NCI-H1092 treated with DMSO at 0.1 percent for 48 hours (cell line): ENCODE data around the gene JARID2.
A peak's percentile ranks its signal among the peaks of the same experiment; 100 is the strongest.

ENCODE experiments used
- DNase-seq: peaks from one replicate; lab custom pipeline; 2025; lab: John Stamatoyannopoulos, UW

The JARID2 gene

GRCh38 chr6:15357782-15358181, 111.9 kb downstream of the JARID2 start:
- DNase-seq = no peak

GRCh38 chr6:15358579-15359327, 112.9 kb downstream of the JARID2 start:
- DNase-seq = no peak

GRCh38 chr6:15359335-15359862, 113.5 kb downstream of the JARID2 start:
- no peak for DNase-seq

GRCh38 chr6:15360300-15360699, 114.4 kb downstream of the JARID2 start:
- DNase-seq = no peak

GRCh38 chr6:15361197-15361596, 115.3 kb downstream of the JARID2 start:
- no peak for DNase-seq

GRCh38 chr6:15362274-15363160, 116.6 kb downstream of the JARID2 start:
- no peak for DNase-seq

- no peak for DNase-seq
These were observed 117.3 kb downstream of the JARID2 start for GRCh38 chr6:15363164-15363522.

- no peak for DNase-seq
These were observed 117.9 kb downstream of the JARID2 start for GRCh38 chr6:15363523-15364400.

- no peak for DNase-seq
These were observed 118.7 kb downstream of the JARID2 start for GRCh38 chr6:15364401-15365037.

GRCh38 chr6:15365273-15365687, 119.4 kb downstream of the JARID2 start:
- DNase-seq = peak; percentile 47

GRCh38 chr6:15366003-15366535, 120.2 kb downstream of the JARID2 start:
- no peak for DNase-seq

GRCh38 chr6:15366879-15367278, 121.0 kb downstream of the JARID2 start:
- DNase-seq = no peak

GRCh38 chr6:15368186-15368585, 122.3 kb downstream of the JARID2 start:
- no peak for DNase-seq

GRCh38 chr6:15368873-15369272, 123.0 kb downstream of the JARID2 start:
- no peak for DNase-seq

GRCh38 chr6:15369838-15370237, 124.0 kb downstream of the JARID2 start:
- no peak for DNase-seq

- DNase-seq = no peak
These were observed 125.1 kb downstream of the JARID2 start for GRCh38 chr6:15370733-15371671.

GRCh38 chr6:15372932-15373331, 127.1 kb downstream of the JARID2 start:
- no peak for DNase-seq

GRCh38 chr6:15374119-15374518, 128.2 kb downstream of the JARID2 start:
- DNase-seq = no peak

GRCh38 chr6:15375018-15375417, 129.1 kb downstream of the JARID2 start:
- no peak for DNase-seq
